ELR (cell line): Measurements from ENCODE around the gene HGD.
"Not testable (repeated sequence)": the region's sequence is repeated elsewhere in the genome, so short reads cannot be mapped to it uniquely, and the experiment has no call there.

ENCODE experiments used
- DNase-seq: peaks from one replicate; pipeline ENCODE4 v3.0.0-alpha.2; 2015; ENCODE audit warnings: low read depth

Gene HGD

GRCh38 chr3:120638820-120639219, 43.2 kb downstream of the HGD start:
- not testable (repeated sequence) for DNase-seq

- DNase-seq: no peak
Measured at GRCh38 chr3:120637851-120638559, 44.0 kb downstream of the HGD start.

- DNase-seq: no peak
Measured at GRCh38 chr3:120636795-120637401, 45.1 kb downstream of the HGD start.

GRCh38 chr3:120634539-120634938, 47.5 kb downstream of the HGD start:
- peak; percentile 21 for DNase-seq

GRCh38 chr3:120625159-120625586, 56.9 kb downstream of the HGD start:
- DNase-seq: peak; percentile 17

GRCh38 chr3:120623727-120624093, 58.3 kb downstream of the HGD start:
- no peak for DNase-seq

GRCh38 chr3:120622870-120623726, 58.9 kb downstream of the HGD start:
- DNase-seq: peak; percentile 95

- DNase-seq: no peak
Measured at GRCh38 chr3:120622457-120622856, 59.6 kb downstream of the HGD start.

GRCh38 chr3:120616745-120617144, 65.3 kb downstream of the HGD start:
- not testable (repeated sequence) for DNase-seq

GRCh38 chr3:120615847-120616609, 66.0 kb downstream of the HGD start:
- DNase-seq: peak; percentile 92

- DNase-seq: no peak
Measured at GRCh38 chr3:120614765-120615164, 67.3 kb downstream of the HGD start.

- DNase-seq: no peak
Measured at GRCh38 chr3:120608506-120608905, 73.5 kb downstream of the HGD start.

- no peak for DNase-seq
Measured at GRCh38 chr3:120604784-120605183, 77.3 kb downstream of the HGD start.

- no peak for DNase-seq
Measured at GRCh38 chr3:120604382-120604781, 77.7 kb downstream of the HGD start.

- no peak for DNase-seq
Measured at GRCh38 chr3:120602682-120603081, 79.4 kb downstream of the HGD start.

GRCh38 chr3:120601554-120601953, 80.5 kb downstream of the HGD start:
- no peak for DNase-seq

GRCh38 chr3:120599211-120599610, 82.8 kb downstream of the HGD start:
- no peak for DNase-seq

GRCh38 chr3:120597445-120598049, 84.5 kb downstream of the HGD start:
- no peak for DNase-seq

GRCh38 chr3:120596853-120597223, 85.2 kb downstream of the HGD start:
- no peak for DNase-seq

GRCh38 chr3:120596116-120596852, 85.8 kb downstream of the HGD start, which contains the start of gene NDUFB4:
NDUFB4 (plus strand) TSS chr3:120596336; CDS start chr3:120596360, 24 bp downstream.
- DNase-seq: peak; percentile 99

- no peak for DNase-seq
Measured at GRCh38 chr3:120595788-120596115, 86.3 kb downstream of the HGD start.
